SK-MEL-5 (cell line): Measurements from ENCODE around the gene SLC4A1AP. TPM values are rescaled to one million over a fixed set of nuclear protein-coding genes. Genes with fewer than 3 reads are reported as not detected.

Experiments
- DNase-seq: peaks from one replicate; pipeline ENCODE4 v3.0.0-alpha.2; 2016; ENCODE audit warnings: low read depth, low spot score
- in situ Hi-C: cut with HindIII; loops from 2 replicates; pipeline ENCODE4 v1.10.0; 2016; ENCODE audit warnings: low sequenced_read_pairs, high pct_unique_total_duplicates, low pct_unique_long_range_greater_than_20kb
- total RNA-seq: library from RNA; depleted of rRNA; stranded (reverse); fragments of >200 nt; shearing (Covaris generic); gene quantifications from 2 replicates; pipeline ENCODE4 v1.2.3, GENCODE V29; 2014

SLC4A1AP gene
- total RNA-seq, 1 experiment from 2014 or later: 39.8 TPM

DNA sequence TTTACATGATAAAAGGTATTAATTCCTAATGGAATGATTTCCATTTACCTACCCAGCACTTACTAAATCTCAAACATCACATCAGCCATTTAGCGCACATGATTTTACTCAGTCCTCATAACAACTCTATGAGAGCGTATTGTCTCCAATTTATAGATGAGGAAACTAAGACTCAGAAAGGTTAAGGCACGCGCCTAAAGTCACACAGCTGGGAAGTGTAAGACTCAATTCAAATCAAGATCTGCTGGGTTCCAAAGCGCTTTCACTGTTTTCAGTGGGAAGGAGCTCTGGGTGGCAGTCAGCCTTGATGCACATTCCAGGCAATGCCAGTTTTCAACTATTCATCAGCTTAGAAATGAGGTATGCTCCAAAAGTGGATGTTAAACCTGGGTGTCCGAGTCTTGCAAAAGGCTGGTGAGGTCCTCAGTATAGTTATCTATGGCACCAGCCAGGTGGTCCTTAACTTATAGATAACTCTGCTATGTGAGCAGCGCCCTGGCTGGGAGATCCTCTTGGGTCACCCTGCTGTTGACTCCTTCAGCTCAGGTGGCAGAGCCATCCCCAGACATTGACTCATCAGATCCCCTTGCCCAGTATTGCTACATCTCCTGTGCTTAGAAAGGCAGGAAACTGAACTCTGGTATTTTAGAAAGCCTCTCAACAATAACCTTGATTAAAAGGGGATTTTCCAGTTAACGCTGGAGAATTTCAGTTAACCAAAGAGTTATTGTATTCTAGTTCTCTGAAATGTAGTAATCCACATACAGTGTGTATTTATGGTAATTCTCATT lies 47.1 kb downstream of the SLC4A1AP start:
- DNase-seq: no peak
- in situ Hi-C loops: no loop called here

- no peak for DNase-seq
- in situ Hi-C loops: no loop called here
Observed at GRCh38 chr2:27711804-27712203, 48.1 kb downstream of the SLC4A1AP start.

DNA sequence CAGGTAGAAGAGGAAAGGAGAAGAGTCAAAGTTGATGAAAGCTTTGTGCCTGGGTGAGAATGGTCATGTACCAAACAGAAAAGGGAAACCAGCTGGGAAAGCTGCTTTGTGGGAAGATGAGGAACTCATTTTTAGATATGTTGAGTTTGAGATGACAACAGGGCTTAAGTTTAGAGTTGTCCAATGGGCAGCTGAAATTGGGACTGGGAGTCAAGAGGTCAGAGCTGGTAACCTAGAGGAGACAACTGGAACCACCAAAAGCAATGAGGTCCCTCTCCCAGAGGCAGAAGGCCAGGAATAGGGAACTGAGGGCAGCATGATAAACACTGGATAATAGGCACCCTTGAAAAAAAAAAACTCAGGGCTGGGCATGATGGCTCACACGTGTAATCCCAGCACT lies 48.8 kb downstream of the SLC4A1AP start:
- in situ Hi-C loops: no loop called here

DNA sequence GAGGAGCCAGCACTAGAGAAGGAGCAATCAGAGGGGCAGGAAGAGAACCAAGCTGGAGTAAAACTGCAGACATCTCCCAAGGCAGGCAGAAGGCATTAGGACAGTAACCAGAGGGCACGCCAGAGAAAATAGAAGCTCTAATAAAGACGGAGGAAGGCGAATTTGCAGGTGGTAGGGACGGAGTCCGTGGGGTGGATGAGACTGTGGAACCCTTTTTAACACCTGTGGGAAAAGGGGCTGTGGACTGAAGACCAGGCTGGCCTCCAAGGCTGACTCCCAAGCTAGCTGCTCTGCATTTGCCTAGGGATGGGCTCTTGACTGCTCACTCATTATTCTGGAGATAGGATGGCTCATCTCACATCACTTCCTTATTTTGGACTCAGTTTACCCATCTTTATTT lies 49.5 kb downstream of the SLC4A1AP start:
- in situ Hi-C loops: no loop called here
- DNase-seq: no peak

More for the DNA sequence above, 48.8 kb downstream of the SLC4A1AP start:
- no peak for DNase-seq

DNA sequence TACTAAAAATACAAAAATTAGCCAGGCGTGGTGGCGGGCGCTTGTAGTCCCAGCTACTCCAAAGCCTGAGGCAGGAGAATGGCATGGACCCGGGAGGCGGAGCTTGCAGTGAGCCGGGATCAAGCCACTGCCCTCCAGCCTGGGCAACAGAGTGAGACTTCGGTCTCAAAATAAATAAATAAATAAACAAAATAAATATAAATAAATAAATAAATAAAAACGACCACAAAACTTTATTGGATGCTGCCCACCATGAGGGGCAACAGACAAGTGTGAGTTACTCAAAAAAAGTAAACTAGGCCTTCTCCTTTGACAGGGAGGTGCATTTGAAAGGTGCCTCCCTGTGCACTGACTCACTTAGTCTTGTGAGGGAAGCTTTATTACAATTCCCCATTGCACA lies 50.4 kb downstream of the SLC4A1AP start:
- DNase-seq: no peak
- in situ Hi-C loops: no loop called here

DNA sequence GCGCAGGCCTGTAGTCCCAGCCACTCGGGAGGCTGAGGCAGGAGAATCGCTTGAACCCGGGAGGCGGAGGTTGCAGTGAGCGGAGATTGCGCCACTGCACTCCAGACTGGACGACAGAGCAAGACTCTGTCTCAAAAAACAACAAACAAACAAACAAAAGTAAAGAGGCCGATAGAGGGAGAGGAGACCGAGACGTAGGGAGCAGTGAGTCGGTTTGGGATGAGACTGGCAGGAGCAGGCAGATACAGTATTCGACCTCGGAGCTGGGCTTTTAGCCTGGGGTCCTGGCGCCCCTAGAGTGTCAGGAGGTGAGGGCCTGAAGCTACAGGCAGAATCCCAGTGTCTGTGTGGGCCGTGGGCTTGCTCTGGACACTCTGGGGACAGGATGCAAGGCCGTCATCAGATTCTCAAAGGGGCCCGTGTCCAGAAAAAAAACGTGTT lies 51.2 kb downstream of the SLC4A1AP start:
- in situ Hi-C loops: no loop called here

GRCh38 chr2:27715318-27716210 lies 51.9 kb downstream of the SLC4A1AP start:
- no peak for DNase-seq
- in situ Hi-C loops: no loop called here

More for the DNA sequence above, 51.2 kb downstream of the SLC4A1AP start:
- no peak for DNase-seq

- DNase-seq: no peak
Observed at GRCh38 chr2:27716301-27717069, 52.8 kb downstream of the SLC4A1AP start.

GRCh38 chr2:27717070-27717795 lies 53.5 kb downstream of the SLC4A1AP start:
- DNase-seq: peak; percentile 88
- in situ Hi-C loops: no loop called here

More at GRCh38 chr2:27716301-27717069, 52.8 kb downstream of the SLC4A1AP start:
- in situ Hi-C loops: no loop called here

- DNase-seq: peak; percentile 48
- in situ Hi-C loops: no loop called here
Observed at GRCh38 chr2:27720004-27720551, 56.4 kb downstream of the SLC4A1AP start.

DNA sequence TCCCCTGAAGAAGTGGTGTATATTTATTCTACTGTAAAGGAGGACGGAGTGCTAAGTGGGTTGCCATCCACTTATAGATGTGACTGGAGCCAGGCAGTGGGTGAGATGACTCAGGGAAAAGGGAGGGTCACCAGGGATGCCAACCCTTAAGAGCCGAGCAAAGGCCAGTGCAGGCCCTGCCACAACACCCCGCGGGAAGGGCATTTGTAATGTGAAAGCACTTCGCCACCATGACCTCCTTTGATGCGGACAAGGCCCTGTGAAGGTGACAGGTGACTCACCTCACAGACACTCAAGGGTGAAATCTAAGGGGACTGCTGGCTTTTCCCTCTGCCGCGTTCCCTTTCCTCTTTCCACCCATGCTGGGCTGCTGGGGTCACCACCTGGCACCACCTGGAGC lies 57.6 kb downstream of the SLC4A1AP start:
- no peak for DNase-seq
- in situ Hi-C loops: no loop called here

GRCh38 chr2:27721884-27722485 lies 58.3 kb downstream of the SLC4A1AP start:
- DNase-seq: no peak

GRCh38 chr2:27723372-27724144 lies 59.9 kb downstream of the SLC4A1AP start:
- peak; percentile 86 for DNase-seq
- in situ Hi-C loops: no loop called here

More at GRCh38 chr2:27721884-27722485, 58.3 kb downstream of the SLC4A1AP start:
- in situ Hi-C loops: no loop called here

DNA sequence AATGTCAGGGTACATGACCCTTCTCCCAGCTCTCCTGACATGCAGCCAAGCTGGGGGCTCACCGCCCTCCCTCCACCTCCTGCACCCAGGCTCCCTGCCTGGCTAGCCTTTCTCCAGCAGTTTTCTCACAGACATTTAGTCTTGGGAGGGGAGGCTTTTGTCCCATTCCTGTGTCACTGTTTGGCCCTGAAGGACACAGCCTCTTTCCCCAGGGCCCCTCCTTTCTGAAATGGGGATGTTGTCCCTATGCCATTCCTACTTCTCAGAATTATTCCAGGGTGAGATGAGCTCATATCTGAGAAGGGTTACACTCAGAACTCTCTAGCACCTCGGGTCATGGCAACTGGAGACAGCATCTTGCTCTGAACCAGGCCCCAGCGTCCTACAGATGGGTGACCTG lies 60.5 kb downstream of the SLC4A1AP start:
- in situ Hi-C loops: no loop called here
- no peak for DNase-seq

DNA sequence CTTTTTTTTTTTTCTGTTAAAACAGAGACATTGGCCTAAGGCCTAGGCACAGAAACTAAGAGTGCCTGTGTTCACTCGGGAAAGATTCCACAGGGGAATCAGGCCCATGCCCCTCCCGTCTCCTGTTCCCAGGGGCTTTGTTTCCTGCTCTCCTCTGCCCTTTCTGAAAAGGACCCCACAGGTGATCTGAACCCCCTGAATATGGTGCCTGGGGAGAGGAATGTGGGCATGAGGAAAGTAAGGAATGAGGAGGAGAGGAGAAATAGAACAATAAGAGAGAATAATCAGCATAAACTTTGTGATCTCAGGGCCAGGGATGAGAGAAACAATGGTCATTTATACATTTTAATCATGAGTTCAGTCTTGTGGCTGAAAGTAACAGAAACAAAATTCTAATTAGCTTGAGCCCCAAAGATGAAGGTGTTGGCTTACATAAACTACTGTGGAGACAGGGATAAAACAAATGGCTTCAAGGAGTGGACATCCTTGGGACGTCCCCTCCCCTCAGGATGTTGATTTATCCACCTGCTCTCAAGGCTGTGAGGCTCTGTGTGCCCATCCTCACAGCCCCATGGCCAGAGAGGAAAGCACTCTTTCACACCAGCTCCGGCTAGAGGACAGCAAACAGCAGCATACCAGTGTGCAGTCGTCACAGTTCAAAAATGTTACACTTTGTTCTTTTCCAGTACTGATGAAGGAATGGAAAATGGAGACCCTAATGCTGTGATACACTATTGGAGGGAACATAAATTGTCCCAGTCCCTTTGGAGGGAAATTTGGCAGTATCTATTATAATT lies 61.4 kb downstream of the SLC4A1AP start:
- no peak for DNase-seq
- in situ Hi-C loops: no loop called here
